Trophoblast cell (in vitro differentiated cells and primary cell): ENCODE results near the gene LRRN2.

ENCODE experiments used
- DNase-seq, 2 donors: peaks; one replicate each; pipeline ENCODE4 v3.0.0-alpha.2; 2016
- H2AFZ ChIP-seq: 2 replicates; pipeline ENCODE4 v1.6.1; 2013; ENCODE audit warnings: low read length, moderate library complexity, mild to moderate bottlenecking; ENCODE audit not compliant: insufficient read depth, poor library complexity
- H2AK5ac ChIP-seq: 2 replicates; pipeline ENCODE4 v1.6.1; 2013; ENCODE audit warnings: mild to moderate bottlenecking, low read length
- H2BK120ac ChIP-seq: 2 replicates; pipeline ENCODE4 v1.6.1; 2013; ENCODE audit warnings: low read length, mild to moderate bottlenecking, moderate library complexity; ENCODE audit not compliant: insufficient read depth, poor library complexity
- H2BK12ac ChIP-seq: 2 replicates; pipeline ENCODE4 v1.6.1; 2013; ENCODE audit warnings: mild to moderate bottlenecking, low read length, moderate library complexity
- H2BK5ac ChIP-seq: 2 replicates; pipeline ENCODE4 v1.6.1; 2013; ENCODE audit warnings: low read length, low read depth, moderate library complexity, mild to moderate bottlenecking; ENCODE audit not compliant: poor library complexity
- H3K14ac ChIP-seq: 2 replicates; pipeline ENCODE4 v1.6.1; 2013; ENCODE audit warnings: mild to moderate bottlenecking, low read length
- H3K18ac ChIP-seq: 2 replicates; pipeline ENCODE4 v1.6.1; 2013; ENCODE audit warnings: mild to moderate bottlenecking, low read length
- H3K23ac ChIP-seq: 2 replicates; pipeline ENCODE4 v1.6.1; 2013; ENCODE audit warnings: low read length
- H3K27ac ChIP-seq: 2 replicates; pipeline ENCODE4 v1.5.1; 2013; ENCODE audit warnings: low read depth, mild to moderate bottlenecking, inconsistent platforms, low read length, moderate library complexity
- H3K27me3 ChIP-seq: 2 replicates; pipeline ENCODE4 v1.6.1; 2013; ENCODE audit warnings: inconsistent platforms, mild to moderate bottlenecking, low read length, moderate library complexity; ENCODE audit not compliant: insufficient read depth
- H3K36me3 ChIP-seq, 2 experiments: 1 replicate in 1 of 2; 2 replicates in 1 of 2; pipeline ENCODE4 v1.6.1; 2013; ENCODE audit warnings: low read length in 2 of 2, mild to moderate bottlenecking in 2 of 2, moderate library complexity in 1 of 2; ENCODE audit not compliant: insufficient read depth in 2 of 2, control insufficient read depth in 1 of 2
- H3K4ac ChIP-seq: 2 replicates; pipeline ENCODE4 v1.6.1; 2013; ENCODE audit warnings: low read depth, mild to moderate bottlenecking, low read length, moderate library complexity
- H3K4me1 ChIP-seq, 2 experiments: 1 replicate in 1 of 2; 2 replicates in 1 of 2; pipeline ENCODE4 v1.6.1; 2013; ENCODE audit warnings: low read length in 2 of 2, mild to moderate bottlenecking in 2 of 2, moderate library complexity in 1 of 2; ENCODE audit not compliant: insufficient read depth in 2 of 2, control insufficient read depth in 1 of 2
- H3K4me2 ChIP-seq: 2 replicates; pipeline ENCODE4 v1.6.1; 2013; ENCODE audit warnings: inconsistent platforms, mild to moderate bottlenecking, low read length, moderate library complexity
- H3K4me3 ChIP-seq: 2 replicates; pipeline ENCODE4 v1.5.1; 2013; ENCODE audit warnings: mild to moderate bottlenecking, low read depth, low read length, inconsistent platforms
- H3K79me1 ChIP-seq: one replicate; pipeline ENCODE4 v1.6.1; 2013; ENCODE audit warnings: low read length
- H3K79me2 ChIP-seq: 2 replicates; pipeline ENCODE4 v1.6.1; 2013; ENCODE audit warnings: low read length, mild to moderate bottlenecking; ENCODE audit not compliant: control insufficient read depth, insufficient read depth, poor library complexity
- H3K9ac ChIP-seq: 2 replicates; pipeline ENCODE4 v1.6.1; 2013; ENCODE audit warnings: mild to moderate bottlenecking, low read length
- H3K9me3 ChIP-seq: 2 replicates; pipeline ENCODE4 v1.6.1; 2013; ENCODE audit warnings: low read depth, mild to moderate bottlenecking, control low read depth, inconsistent platforms, low read length; ENCODE audit not compliant: insufficient read depth
- H4K12ac ChIP-seq: 2 replicates; pipeline ENCODE4 v1.6.1; 2013; ENCODE audit warnings: low read depth, mild to moderate bottlenecking, low read length, moderate library complexity
- H4K8ac ChIP-seq: 2 replicates; pipeline ENCODE4 v1.6.1; 2013; ENCODE audit warnings: low read depth, mild to moderate bottlenecking, low read length, moderate library complexity
- H4K91ac ChIP-seq: one replicate; pipeline ENCODE4 v1.6.1; 2013; ENCODE audit warnings: low read depth, mild to moderate bottlenecking, low read length, moderate library complexity
- WGBS: extraction: QIAGEN DNeasy Blood & Tissue Kit; methylation state at CpG from one replicate; pipeline ENCODE4 v1.1.7; 2013; ENCODE audit warnings: missing lambda C conversion rate; ENCODE audit not compliant: insufficient read length, insufficient coverage; ENCODE audit errors: extremely low coverage; 5-methylcytosine and 5-hydroxymethylcytosine counted together

Gene LRRN2

DNA sequence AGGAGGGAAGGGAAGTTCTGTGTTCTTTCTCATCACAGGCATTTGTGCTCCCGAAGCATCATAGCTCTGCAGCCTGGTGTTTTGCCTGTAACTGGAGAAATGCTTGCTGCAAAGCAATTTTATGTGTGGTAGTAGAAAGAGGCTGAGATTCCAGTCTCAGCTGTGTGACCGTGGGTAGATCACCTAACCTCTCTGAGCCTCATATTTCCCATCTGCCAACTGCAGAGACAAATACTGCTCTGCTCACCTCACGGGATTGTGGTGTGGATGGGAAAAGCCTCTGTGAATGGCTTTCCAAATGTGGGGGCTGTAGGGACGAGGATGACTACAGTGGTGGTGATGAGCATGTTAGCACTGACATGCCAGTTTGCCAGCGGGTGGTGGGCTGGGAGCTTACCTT, 85.3 kb downstream of the LRRN2 start:
- Histone ChIP-seq H3K36me3 (no peaks in the 10 kb centered on the region), H2AK5ac (no peak overlapping the region), H2AFZ (no peak overlapping the region), H3K23ac (no peak overlapping the region), H2BK5ac (no peak overlapping the region), H2BK12ac (no peak overlapping the region), H4K8ac (no peak overlapping the region), H3K27ac (no peak overlapping the region), H3K4me3 (no peak overlapping the region), H3K9me3 (no peaks in the 10 kb centered on the region), H3K79me1 (no peaks in the 10 kb centered on the region), H3K9ac (no peak overlapping the region), H3K18ac (no peak overlapping the region), H3K4me1 (no peaks in the 10 kb centered on the region), H3K14ac (no peak overlapping the region), H3K27me3 (no peaks in the 10 kb centered on the region), H3K79me2 (no peaks in the 10 kb centered on the region), H4K12ac (no peak overlapping the region), H2BK120ac (no peak overlapping the region), H3K4ac (no peak overlapping the region), H4K91ac (no peak overlapping the region), H3K4me2 (no peak overlapping the region)
- WGBS = no CpG with 5 or more reads among the region's 5 CpGs
- DNase-seq = no peak

DNA sequence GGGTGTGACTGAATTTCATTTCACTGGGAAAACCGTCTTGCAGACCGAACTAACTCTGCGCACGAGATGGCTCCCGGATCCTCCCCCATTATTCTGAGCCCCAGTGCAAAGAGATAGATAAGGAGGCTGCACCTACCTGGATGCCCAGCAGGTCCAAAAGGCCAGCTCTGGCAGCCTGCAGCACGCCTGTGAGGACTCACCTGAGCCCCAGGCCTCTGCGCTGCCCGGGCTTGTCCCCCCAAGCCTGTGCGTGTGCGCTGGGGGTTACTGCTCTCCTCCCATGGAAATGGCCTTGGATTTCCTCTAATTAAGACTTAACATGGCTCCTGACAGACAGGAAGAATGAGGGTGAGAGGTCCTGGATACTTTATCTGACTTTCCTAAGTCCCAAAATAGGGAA, 85.9 kb downstream of the LRRN2 start:
- Histone ChIP-seq H3K23ac (no peak overlapping the region), H3K18ac (no peak overlapping the region), H3K9ac (no peak overlapping the region), H2AFZ (no peak overlapping the region), H3K79me1 (no peaks in the 10 kb centered on the region), H4K91ac (no peak overlapping the region), H2BK120ac (no peak overlapping the region), H3K14ac (no peak overlapping the region), H4K12ac (no peak overlapping the region), H3K4me3 (no peak overlapping the region), H2BK12ac (no peak overlapping the region), H4K8ac (no peak overlapping the region), H2BK5ac (no peak overlapping the region), H3K4ac (no peak overlapping the region), H3K36me3 (no peaks in the 10 kb centered on the region), H3K79me2 (no peaks in the 10 kb centered on the region), H3K27ac (no peak overlapping the region), H3K4me2 (no peak overlapping the region), H3K9me3 (no peaks in the 10 kb centered on the region), H3K27me3 (no peaks in the 10 kb centered on the region), H2AK5ac (no peak overlapping the region), H3K4me1 (no peaks in the 10 kb centered on the region)
- WGBS = no CpG with 5 or more reads among the region's 10 CpGs
- DNase-seq = no peak

GRCh38 chr1:204599098-204599497, 86.4 kb downstream of the LRRN2 start:
- no peaks in the 10 kb centered on the region for H3K79me2 ChIP-seq
- H2AK5ac ChIP-seq = no peak overlapping the region
- no peaks in the 10 kb centered on the region for H3K27me3 ChIP-seq
- H3K79me1 ChIP-seq = no peaks in the 10 kb centered on the region
- H4K12ac ChIP-seq = no peak overlapping the region
- no peaks in the 10 kb centered on the region for H3K9me3 ChIP-seq
- no peak overlapping the region for H2BK5ac ChIP-seq
- H3K4me2 ChIP-seq = no peak overlapping the region
- H2BK12ac ChIP-seq = no peak overlapping the region
- H2AFZ ChIP-seq = no peak overlapping the region
- no peak overlapping the region for H3K14ac ChIP-seq
- no peak overlapping the region for H3K27ac ChIP-seq
- H4K91ac ChIP-seq = no peak overlapping the region
- H3K18ac ChIP-seq = no peak overlapping the region
- no peak overlapping the region for H4K8ac ChIP-seq
- H3K4me3 ChIP-seq = no peak overlapping the region
- no peak overlapping the region for H3K9ac ChIP-seq
- no peaks in the 10 kb centered on the region for H3K4me1 ChIP-seq
- H2BK120ac ChIP-seq = no peak overlapping the region
- no peak for DNase-seq
- H3K4ac ChIP-seq = no peak overlapping the region
- H3K23ac ChIP-seq = no peak overlapping the region
- H3K36me3 ChIP-seq = no peaks in the 10 kb centered on the region
- WGBS = no CpG with 5 or more reads among the region's 8 CpGs

GRCh38 chr1:204598319-204598969, 87.1 kb downstream of the LRRN2 start:
- Histone ChIP-seq H3K36me3 (no peaks in the 10 kb centered on the region), H3K9ac (no peak overlapping the region), H4K8ac (no peak overlapping the region), H4K91ac (no peak overlapping the region), H3K27ac (no peak overlapping the region), H3K18ac (no peak overlapping the region), H2AK5ac (no peak overlapping the region), H3K4me1 (no peaks in the 10 kb centered on the region), H3K4me2 (no peak overlapping the region), H3K23ac (no peak overlapping the region), H2BK5ac (no peak overlapping the region), H4K12ac (no peak overlapping the region), H3K27me3 (no peaks in the 10 kb centered on the region), H2BK120ac (no peak overlapping the region), H3K4me3 (no peak overlapping the region), H3K4ac (no peak overlapping the region), H2BK12ac (no peak overlapping the region), H3K79me2 (no peaks in the 10 kb centered on the region), H3K79me1 (no peaks in the 10 kb centered on the region), H3K14ac (no peak overlapping the region), H2AFZ (no peak overlapping the region), H3K9me3 (no peaks in the 10 kb centered on the region)
- no CpG with 5 or more reads among the region's 4 CpGs for WGBS
- no peak for DNase-seq
